Measurements from ENCODE around the gene MTRR.

DNA sequence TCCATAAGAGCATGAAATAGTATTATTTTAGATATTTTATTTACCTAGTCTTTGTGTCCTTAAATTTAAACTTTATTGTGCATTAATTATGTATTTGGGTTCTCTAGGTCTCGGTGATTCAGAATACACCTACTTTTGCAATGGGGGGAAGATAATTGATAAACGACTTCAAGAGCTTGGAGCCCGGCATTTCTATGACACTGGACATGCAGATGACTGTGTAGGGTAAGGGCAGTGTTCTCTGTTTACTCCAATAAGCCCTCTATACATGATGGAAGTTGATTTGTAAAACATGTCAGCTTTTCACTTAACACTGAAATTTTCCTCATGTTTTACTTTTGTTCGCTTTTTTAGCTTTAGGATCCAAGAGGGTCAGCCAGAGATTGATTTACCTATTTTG, 6.2 kb downstream of the MTRR start:
- TF ChIP-seq ZFX (IDR thresholded peaks at IDR 0.05; ENCODE audit: borderline replicate concordance) (no peak), CTCF (IDR thresholded peaks at IDR 0.05) (no peak)
